ENCODE results near the gene ADGRB2.

The ADGRB2 gene, protein sequence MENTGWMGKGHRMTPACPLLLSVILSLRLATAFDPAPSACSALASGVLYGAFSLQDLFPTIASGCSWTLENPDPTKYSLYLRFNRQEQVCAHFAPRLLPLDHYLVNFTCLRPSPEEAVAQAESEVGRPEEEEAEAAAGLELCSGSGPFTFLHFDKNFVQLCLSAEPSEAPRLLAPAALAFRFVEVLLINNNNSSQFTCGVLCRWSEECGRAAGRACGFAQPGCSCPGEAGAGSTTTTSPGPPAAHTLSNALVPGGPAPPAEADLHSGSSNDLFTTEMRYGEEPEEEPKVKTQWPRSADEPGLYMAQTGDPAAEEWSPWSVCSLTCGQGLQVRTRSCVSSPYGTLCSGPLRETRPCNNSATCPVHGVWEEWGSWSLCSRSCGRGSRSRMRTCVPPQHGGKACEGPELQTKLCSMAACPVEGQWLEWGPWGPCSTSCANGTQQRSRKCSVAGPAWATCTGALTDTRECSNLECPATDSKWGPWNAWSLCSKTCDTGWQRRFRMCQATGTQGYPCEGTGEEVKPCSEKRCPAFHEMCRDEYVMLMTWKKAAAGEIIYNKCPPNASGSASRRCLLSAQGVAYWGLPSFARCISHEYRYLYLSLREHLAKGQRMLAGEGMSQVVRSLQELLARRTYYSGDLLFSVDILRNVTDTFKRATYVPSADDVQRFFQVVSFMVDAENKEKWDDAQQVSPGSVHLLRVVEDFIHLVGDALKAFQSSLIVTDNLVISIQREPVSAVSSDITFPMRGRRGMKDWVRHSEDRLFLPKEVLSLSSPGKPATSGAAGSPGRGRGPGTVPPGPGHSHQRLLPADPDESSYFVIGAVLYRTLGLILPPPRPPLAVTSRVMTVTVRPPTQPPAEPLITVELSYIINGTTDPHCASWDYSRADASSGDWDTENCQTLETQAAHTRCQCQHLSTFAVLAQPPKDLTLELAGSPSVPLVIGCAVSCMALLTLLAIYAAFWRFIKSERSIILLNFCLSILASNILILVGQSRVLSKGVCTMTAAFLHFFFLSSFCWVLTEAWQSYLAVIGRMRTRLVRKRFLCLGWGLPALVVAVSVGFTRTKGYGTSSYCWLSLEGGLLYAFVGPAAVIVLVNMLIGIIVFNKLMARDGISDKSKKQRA (N-terminal part only)

DNA sequence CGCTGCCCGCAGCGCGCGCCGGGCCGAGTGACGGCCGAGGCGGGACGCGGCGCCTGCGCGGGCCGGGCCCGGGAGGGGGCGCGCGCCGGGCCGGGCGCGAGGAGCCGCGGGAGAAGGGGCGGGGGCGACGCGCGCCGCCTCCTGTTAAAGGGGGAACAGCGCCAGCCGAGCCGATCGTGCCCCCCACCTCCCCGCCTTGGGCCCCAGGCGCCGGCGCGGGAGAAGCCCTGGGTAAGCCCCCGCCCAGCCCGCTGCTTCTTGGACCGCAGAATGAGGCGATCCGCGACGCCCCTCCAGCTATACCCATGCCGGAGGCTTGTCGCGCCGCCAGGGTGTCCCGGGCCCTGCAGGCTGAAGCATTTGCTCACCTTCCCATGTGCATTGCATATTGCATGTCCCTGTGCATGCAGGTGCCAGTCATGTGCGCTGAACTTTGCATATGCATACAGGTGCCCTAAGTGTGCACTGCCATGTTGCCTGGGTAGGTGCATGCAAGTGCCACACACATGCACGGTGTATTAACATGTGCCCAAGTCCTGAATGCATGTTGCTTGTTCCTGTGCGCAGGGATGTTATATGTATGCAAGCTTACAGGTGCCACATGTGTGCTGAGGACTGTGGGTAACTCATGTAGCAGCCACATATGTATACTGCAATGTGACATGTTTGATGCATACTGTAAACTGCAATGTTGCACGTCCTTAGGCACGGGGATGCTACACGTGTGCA, at the start of gene ADGRB2:
Gene ADGRB2 (minus strand): TSS at position 29 of the 729 bp plus-strand sequence. CDS start 7,119 bp downstream, outside the sequence.
- DNase-seq (ENCODE audit: low read depth in 2 of 2): no peak

DNA sequence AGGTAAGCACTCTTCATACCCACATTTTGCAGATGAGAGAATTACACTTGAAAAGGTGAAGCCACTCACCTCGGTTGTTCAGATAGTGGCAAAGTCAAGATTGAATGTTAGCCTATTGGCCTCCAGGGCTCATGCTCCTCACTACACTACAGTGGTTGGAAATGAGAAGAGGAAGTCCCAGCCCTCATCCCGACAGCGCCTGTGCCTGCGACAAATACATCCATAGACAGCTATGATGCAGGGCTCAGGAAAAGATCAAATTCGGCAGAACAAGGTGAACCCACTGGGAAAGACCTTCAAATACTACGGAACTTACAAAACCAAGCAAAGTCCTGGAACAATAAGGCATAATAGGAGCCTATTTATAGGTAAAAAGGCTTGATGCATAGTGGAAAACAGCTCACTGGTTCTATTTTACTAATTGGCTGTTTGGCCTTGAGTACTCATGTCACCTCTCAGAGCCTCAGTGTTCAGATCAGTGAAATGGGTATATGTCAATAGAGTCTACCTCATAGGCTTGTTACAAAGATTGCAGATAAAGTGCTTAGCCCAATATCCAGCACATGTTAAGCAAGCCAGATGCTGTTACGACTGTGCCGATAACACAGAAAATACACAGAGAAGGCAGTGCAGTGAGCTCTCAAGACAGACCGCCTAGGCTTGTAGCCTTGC, 48.2 kb upstream of the ADGRB2 start:
- no peak for DNase-seq (ENCODE audit: low read depth in 2 of 2)

DNA sequence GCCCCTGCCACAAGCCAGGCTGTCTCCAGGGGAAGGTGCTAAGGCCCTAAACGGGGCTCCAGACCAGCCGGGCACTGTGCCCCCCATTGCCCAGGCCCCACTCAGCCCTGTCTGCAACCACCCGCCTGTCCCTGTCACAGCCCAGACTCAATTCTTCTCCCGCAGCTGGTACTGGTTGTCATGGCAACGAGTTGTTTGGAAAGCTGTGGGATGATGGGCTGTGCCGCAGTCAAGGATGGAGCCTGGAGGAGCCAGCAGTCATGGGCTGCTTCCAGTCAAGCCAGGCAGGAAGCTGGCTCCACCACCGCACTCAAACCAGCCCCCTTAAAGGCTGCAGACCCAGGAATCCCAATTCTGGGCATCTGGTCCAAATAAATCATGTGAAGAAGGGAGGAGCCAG, 47.5 kb upstream of the ADGRB2 start:
- DNase-seq (ENCODE audit: low read depth in 2 of 2): no peak

DNA sequence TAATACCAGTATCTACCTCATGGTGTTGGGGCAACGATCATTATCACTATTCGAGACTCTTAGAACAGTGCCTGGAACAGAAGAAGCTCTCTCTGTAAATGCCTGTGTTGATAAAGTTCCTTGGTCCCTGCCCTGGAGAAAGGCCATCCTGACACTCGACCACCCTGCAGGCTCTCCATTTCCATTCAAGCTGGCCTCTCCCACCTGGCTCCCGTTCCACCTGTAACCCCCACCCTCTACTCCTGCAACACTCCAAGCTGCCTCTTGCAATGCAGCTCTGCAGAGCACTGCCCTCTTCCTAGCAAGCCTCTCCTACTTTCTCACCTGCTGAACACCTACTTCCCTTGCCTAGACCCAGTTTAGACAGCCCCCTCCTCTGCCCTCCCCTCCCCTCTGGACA, 45.6 kb upstream of the ADGRB2 start:
- DNase-seq (ENCODE audit: low read depth in 2 of 2): no peak

DNA sequence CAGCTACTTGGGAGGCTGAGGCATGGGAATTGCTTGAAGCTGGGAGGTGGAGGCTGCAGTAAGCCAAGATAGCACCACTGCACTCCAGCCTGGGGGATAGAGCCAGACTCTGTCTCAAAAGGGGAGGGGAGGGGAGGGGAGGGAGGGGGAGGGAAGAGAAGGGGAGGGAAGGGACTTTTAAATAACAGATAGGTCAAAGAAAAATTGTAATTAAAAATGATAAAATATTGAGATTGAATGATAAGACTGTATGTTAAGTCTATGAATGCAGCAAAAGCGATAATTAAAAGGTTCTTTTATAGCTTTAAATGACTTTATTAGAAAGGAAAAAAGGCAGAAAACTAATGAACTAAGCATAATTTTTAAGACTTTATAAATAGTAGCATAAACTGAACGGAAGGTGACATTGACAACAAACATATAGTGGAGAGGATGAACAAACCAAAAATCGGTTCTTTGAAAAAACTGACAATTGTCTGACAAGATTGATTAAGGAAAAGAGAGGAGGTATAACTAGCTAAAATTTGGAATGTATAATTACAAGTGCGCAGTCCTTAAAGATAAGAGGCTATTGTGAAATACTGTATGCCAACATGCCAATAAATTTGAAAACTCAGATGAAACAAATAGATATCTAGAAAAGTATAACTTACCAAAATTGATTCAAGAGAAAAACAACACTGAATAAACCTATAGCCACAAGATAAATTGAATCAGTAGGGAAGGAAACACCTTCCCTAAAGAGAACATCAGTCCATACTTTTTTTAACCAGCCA, 43.3 kb upstream of the ADGRB2 start:
- DNase-seq (ENCODE audit: low read depth in 2 of 2): no peak

DNA sequence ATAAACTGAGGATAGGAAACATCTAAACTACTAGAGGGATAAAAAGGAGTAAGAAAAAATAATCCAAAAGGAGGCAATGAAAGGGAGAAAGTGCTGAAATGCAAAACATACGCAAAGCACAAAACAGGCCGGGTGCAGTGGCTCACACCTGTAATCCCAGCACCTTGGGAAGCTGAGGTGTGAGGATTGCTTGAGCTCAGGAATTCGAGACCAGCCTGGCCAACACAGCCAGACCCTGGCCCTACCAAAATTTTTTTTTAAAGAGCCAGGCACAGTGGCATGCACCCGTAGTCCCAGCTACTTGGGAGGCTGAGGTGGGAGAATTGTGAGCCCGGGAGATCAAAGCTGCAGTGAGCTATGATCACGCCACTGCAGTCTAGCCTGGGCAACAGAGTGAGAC, 41.2 kb upstream of the ADGRB2 start:
- no peak for DNase-seq (ENCODE audit: low read depth in 2 of 2)

DNA sequence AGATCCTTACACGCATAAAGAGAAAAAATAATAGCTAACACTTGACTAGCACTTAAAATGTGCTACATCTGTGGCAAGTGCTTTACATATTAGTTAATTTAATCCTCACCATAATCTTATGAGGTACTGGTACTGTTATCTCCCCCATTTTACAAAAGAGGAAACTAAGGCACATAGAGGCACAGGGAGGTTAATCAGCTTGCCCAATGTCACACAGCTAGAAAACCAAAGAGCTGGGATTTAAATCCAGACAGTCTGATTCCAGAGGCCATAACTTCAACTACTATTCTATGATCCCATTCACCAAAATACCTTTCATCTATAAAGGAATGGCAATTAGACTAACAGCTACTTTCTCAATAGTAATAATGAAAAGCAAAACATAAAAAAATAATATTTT, 40.0 kb upstream of the ADGRB2 start:
- DNase-seq (ENCODE audit: low read depth in 2 of 2): no peak

DNA sequence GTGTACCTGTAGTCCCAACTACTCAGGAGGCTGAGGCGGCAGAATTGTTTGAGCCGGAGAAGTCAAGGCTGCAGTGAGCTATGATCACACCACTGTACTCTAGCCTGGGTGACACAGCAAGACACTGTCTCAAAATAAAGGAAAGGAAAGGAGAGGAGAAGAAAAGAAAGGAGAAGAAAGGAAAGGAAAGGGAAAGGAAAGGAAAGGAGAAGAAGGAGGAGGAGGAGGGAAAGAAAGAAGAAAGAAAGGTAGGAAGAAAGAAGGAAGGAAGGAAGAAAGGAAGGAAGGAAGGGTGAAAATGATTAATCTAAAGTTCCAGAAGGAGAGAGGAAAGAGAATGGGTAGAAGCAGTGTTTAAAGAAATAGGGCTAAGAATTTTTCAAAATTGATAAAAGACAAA, 39.5 kb upstream of the ADGRB2 start:
- DNase-seq (ENCODE audit: low read depth in 2 of 2): no peak

DNA sequence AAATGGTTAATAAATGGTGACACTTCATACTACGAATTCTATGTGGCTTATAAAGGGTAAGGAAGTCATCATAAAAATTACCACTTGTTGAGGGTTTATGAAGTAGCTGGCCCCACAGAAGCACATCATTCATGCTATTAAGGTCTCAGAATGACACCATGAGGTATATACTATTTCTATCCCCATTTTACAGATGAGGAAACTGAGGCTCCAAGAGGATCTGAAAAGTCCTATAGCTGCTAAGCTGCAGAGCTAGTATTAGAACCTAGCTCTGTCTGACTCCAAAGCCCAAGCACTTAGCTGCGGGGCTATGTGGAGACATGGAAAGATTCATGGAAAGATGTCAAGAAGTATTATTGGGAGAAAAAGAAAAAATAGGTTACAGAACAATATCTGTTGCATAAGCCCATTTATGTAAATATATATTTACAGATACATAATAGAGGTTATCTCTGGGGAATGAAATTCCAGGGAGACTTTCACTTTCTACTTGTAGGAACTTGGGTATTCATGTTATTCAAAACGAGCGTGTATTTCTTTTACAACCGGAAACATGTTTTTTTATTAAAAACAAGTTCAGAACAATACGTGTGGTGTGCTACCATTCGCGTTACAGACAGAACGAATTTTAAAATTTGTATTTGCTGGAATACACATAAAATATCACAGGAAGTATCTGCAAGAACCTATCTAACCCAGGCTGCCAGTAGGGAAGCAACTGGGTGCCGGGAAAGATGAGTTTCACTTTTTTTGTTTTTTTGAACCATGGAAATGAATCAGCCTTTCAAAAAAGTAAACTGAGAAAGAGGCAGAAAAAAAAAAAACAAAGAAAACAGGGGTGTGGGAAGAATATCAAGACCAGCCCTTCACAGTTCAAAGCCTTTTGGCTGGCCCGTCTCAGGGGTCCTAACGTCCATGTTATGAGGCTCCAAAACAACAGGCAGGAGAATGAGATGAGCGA, 38.3 kb upstream of the ADGRB2 start:
- DNase-seq (ENCODE audit: low read depth in 2 of 2): no peak

DNA sequence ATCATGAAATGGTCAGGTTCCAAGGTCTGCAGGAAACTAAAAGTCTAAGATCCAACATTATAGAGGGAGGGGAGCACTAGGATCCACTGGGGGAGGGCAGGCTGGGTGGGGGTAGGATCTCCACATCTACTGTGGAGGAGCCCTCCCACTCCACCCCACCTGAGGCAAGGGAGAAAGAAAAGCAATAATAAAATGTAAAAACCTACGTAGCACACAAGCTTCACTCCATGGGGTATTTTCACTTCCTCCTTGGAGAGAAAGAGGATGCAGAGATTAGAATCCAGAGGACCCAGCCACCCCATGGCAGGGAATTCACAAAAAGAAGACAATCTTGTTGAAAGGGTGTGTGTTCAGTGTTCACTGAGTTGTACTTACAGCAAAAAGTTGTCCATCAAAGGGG, 37.3 kb upstream of the ADGRB2 start:
- no peak for DNase-seq (ENCODE audit: low read depth in 2 of 2)

DNA sequence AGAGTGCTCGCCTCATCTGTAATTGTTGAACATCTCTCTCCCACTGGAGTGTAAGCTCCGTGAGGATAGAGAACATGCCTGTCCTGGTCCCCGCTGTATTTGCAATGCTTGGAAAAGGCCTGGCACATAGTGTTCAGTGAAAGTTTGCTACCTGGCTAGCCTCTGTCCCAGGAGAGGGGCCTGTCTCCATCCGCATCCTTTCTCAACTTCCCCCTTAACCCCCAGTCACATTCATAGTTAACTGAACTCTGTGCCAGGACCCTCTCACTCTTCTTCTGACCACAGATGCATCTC, 36.5 kb upstream of the ADGRB2 start:
- no peak for DNase-seq (ENCODE audit: low read depth in 2 of 2)

DNA sequence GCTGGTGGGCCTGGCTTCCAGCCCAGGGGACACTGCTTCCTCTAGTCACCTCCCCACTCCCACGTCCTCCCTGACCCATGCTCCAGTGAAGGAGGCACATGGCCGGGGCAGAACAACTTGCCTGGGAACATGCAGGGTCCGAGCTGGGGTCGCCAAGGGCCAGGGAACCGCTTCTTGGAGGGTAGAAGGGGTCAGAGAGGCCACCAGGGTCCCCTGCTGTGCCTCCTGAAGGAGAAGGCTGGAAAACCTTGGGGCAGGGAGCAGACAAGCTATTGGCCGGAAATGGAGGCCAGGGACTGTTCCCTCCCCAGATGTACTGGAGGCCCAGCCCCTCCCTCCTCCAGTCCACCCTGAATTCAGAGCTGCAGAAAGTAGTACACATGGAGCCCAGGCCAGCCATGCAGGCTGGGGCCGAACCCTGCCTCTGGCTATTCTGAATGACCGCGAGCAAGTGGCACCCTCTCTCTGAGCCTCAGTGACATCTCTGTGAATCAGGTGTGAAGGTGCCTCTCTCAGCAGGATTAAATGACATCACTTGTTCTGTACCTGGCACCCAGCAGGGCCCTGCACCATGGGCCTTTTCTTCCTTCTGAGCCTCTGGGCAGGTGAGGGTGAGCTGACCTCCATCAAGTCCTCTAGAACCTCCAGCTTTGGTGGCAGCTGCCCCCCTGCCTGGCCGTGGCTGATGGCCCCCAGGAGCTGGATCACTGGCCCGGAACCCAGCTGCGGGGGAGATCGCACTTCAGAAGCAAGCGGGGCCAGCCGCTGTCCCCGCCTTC, 35.9 kb upstream of the ADGRB2 start:
- DNase-seq (ENCODE audit: low read depth in 2 of 2): no peak

DNA sequence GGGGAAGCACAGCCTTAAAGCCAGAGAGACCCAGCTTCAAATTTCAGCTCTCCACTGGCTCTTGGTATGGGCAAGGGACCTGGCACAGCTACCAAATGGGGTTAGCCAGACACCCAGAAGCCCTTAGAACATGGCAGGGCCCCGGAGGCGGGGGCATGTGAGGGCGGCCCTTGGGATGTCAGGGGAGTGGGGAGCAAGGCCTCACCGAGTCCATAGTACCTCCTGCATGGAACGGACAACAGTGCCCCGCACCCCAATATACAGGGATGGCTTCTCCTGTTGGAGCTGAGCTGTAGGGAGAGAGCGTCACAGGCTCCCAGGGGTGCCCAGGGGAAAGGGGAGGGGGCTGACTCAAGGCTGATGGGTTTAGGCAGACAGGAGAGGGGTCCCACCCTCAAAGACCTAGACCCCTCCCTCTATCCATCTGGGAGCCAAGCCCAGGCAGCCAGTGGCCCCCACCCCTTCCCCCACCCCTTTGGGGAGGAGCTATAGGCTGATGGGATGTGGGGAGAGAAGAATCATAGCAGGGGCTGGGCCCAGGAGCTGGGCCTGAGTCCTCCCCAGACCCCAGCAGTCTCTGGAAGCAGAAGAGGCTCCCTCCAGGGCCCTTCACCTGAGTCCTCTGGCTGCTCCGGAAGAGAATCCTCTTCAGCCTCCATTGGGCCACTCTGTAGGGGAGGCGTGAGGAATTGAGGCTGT, 35.2 kb upstream of the ADGRB2 start:
- no peak for DNase-seq (ENCODE audit: low read depth in 2 of 2)

DNA sequence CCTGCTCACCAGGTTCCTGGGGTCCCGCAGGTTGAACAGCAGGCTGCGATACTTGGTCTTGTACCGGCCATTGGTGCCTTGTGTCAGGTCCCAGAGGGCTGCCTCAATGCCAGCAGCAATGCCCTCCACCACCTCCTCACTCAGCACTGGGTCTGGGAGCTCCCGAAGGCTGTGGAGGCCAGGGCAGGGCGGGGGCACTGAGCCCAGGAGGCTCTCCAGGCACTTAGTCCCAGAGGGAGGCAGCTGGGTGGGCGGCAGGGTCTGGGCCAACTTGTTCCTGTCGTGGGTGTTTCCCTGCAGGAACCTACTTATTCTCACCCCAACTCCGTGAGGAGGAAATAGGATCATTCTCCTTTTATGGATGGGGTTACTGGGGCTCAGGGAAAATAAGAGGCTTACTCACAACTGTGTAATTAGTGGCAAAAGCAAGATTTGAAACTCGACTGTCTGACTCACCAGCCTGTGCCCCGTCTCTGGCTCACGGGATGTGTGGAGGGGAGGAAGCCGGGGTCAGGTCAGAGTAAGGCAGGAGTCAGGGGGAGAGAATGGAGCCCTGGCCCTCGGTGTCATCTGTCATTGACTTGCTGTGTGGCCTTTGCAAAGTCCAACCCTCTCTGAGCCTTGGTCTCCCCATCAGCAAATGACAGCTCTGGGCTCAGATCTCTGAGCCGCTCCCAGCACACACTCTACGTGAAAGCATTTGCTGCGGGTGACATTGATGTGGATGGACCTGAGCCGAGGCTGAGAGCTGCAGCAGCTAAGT, 34.5 kb upstream of the ADGRB2 start:
- peak; percentile 28 to 44 for DNase-seq (ENCODE audit: low read depth in 2 of 2)

DNA sequence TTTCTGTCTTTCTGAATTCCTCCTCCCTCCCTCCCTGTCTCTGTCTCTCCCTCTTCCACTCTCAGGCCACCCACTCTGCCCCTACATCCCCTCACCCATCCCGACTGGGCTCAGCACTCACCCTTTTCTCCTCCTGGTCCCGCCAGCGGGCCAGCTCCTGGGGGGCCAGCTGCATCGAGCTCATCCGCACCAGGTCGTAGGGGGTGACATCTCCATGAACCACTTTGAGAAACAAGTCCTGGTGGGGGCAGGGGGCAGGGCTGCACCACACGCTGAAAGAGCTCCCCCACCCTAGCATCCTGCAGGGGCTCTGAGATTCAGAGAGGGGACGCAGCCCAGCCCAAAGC, 33.9 kb upstream of the ADGRB2 start:
- DNase-seq (ENCODE audit: low read depth in 2 of 2): no peak

DNA sequence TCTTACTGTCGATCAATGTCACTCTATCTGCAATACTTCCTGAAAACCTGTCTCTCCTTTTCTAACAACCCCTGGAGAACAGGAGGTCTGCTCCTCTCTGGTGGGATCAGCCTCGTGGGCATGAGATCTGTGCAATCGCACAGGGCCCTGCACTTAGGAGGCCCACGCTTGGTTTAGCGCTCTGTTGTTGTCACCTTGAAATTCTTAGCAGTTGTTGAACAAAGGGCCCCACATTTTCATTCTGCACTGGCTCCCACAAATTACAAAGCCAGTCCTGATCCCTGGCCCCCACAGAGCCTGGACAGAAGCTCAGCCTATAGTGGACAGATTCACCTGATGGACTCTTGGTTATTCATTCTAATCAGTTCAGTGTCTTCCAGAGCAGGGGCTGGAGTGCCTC, 33.1 kb upstream of the ADGRB2 start:
- DNase-seq (ENCODE audit: low read depth in 2 of 2): no peak

DNA sequence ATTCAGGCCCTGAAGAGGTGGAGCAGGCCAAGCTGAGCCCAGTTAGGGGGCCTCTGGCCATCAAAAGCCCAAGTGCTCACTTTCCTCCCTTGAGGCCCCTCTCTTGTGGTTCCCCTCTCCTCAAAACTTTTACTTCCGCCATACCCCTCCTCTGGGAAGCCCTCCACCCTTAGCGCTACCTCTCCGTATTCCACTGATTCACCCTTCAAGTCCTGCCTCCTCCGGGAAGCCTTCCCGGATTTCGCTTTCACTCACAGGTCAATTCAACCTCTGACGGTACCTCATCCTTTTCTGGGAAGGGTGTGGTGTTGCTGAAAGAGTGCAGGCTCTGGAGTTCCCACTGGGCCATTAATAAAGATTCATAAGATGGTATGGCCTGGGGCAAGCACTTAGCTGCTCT, 32.6 kb upstream of the ADGRB2 start:
- no peak for DNase-seq (ENCODE audit: low read depth in 2 of 2)

All from stimulated activated CD4-positive, alpha-beta T cell treated with anti-CD3 and anti-CD28 coated beads, Interleukin-4, amount 100 ng/mL, for 48 hours (primary cell).